Activated CD4-positive, CD25-positive, alpha-beta regulatory T cell treated with anti-CD3 and anti-CD28 coated beads, Interleukin-2, amount 50 U/mL, for 72 hours (primary cell): Measurements from ENCODE around the gene FAIM.
A peak's percentile ranks its signal among the peaks of the same experiment; 100 is the strongest.
"Not testable (repeated sequence)": the region's sequence is repeated elsewhere in the genome, so short reads cannot be mapped to it uniquely, and the experiment has no call there.

ENCODE experiments used
- DNase-seq: peaks from one replicate; pipeline ENCODE4 v3.0.0; 2021

The FAIM gene

GRCh38 chr3:138608322-138609135 is at the start of gene FAIM:
Gene FAIM, plus strand, starts transcription at chr3:138608771. Its CDS starts 10,956 bp downstream, at chr3:138619727.
- peak; percentile 74 for DNase-seq

GRCh38 chr3:138559134-138559533 is 49.4 kb upstream of the FAIM start:
- no peak for DNase-seq

GRCh38 chr3:138560501-138560900 is 48.1 kb upstream of the FAIM start:
- no peak for DNase-seq

- DNase-seq = not testable (repeated sequence)
These were observed 45.7 kb upstream of the FAIM start for GRCh38 chr3:138562902-138563301.

GRCh38 chr3:138566293-138566692 is 42.3 kb upstream of the FAIM start:
- not testable (repeated sequence) for DNase-seq

GRCh38 chr3:138567403-138567802 is 41.2 kb upstream of the FAIM start:
- DNase-seq = no peak

- no peak for DNase-seq
These were observed 39.5 kb upstream of the FAIM start for GRCh38 chr3:138569090-138569489.

GRCh38 chr3:138569624-138570023 is 38.9 kb upstream of the FAIM start:
- not testable (repeated sequence) for DNase-seq

- DNase-seq = no peak
These were observed 35.4 kb upstream of the FAIM start for GRCh38 chr3:138573138-138573537.

GRCh38 chr3:138578141-138578540 is 30.4 kb upstream of the FAIM start:
- DNase-seq = no peak

- DNase-seq = no peak
These were observed 29.5 kb upstream of the FAIM start for GRCh38 chr3:138578961-138579574.

- no peak for DNase-seq
These were observed 21.2 kb upstream of the FAIM start for GRCh38 chr3:138587374-138587773.

- DNase-seq = no peak
These were observed 20.1 kb upstream of the FAIM start for GRCh38 chr3:138588445-138588844.

GRCh38 chr3:138591392-138591791 is 17.2 kb upstream of the FAIM start:
- DNase-seq = no peak

- DNase-seq = no peak
These were observed 15.0 kb upstream of the FAIM start for GRCh38 chr3:138593488-138594149.

- peak; percentile 81 for DNase-seq
These were observed 14.2 kb upstream of the FAIM start, which contains the start of gene CEP70 for GRCh38 chr3:138594150-138594934. Gene CEP70, minus strand, starts transcription at chr3:138594260. Its CDS starts 21,333 bp downstream, at chr3:138572927.

- DNase-seq = no peak
These were observed 13.5 kb upstream of the FAIM start for GRCh38 chr3:138594935-138595610.

GRCh38 chr3:138597186-138597976 is 11.2 kb upstream of the FAIM start:
- DNase-seq = not testable (repeated sequence)

- DNase-seq = no peak
These were observed 10.0 kb upstream of the FAIM start for GRCh38 chr3:138598534-138598933.

GRCh38 chr3:138600100-138600745 is 8.3 kb upstream of the FAIM start:
- no peak for DNase-seq

GRCh38 chr3:138601661-138602060 is 6.9 kb upstream of the FAIM start:
- not testable (repeated sequence) for DNase-seq
